ENCODE measurements around the gene DERL3. TPM values are rescaled to one million over a fixed set of nuclear protein-coding genes. Genes with fewer than 3 reads are reported as not detected.

The DERL3 gene
- 1 to 10 TPM in 1 of 2 donors, under 1 TPM in 1; 0.58 to 1.1 TPM for polyA plus RNA-seq

- no peak within 1 kb of the TSS for H3K27ac ChIP-seq (ENCODE audit: low read depth in 2 of 2, low read length in 1 of 2)
- H3K27me3 ChIP-seq (ENCODE audit: control insufficient read depth in 1 of 2, insufficient read depth in 2 of 2, low read length in 2 of 2): no peaks in the 10 kb centered on the region
- H3K36me3 ChIP-seq (ENCODE audit: control insufficient read depth in 2 of 2, insufficient read depth in 2 of 2, low read length in 1 of 2): peaks cover 11 to 15% of the 10 kb centered on the region in 2 donors
- H3K9me3 ChIP-seq (ENCODE audit: control insufficient read depth in 2 of 2, insufficient read depth in 1 of 2, low read depth in 1 of 2, low read length in 1 of 2): no peaks in the 10 kb centered on the region
- peaks cover 0 to 6% of the 10 kb centered on the region in 2 donors for H3K4me1 ChIP-seq (ENCODE audit: control insufficient read depth in 2 of 2, insufficient read depth in 2 of 2, low read length in 1 of 2)
- WGBS, 2 donors: 3 to 6% methylated on average over 62 to 70 of the region's 70 CpGs
- peak within 1 kb of the TSS in 1 of 2 donors; percentile 46 for H3K4me3 ChIP-seq (ENCODE audit: low read depth in 1 of 2, low read length in 2 of 2)
Observed at GRCh38 chr22:23838681-23839468, at the start of gene DERL3. Gene DERL3 (minus strand): TSS chr22:23839006. CDS start chr22:23838987, 19 bp downstream.

GRCh38 chr22:23884140-23884539 lies 45.3 kb upstream of the DERL3 start:
- no peaks in the 10 kb centered on the region for H3K27me3 ChIP-seq (ENCODE audit: control insufficient read depth in 1 of 2, insufficient read depth in 2 of 2, low read length in 2 of 2)
- H3K4me3 ChIP-seq (ENCODE audit: low read depth in 1 of 2, low read length in 2 of 2): no peak overlapping the region
- 94 to 95% methylated on average over 9 of the region's 9 CpGs for WGBS, 2 donors
- no peaks in the 10 kb centered on the region for H3K9me3 ChIP-seq (ENCODE audit: control insufficient read depth in 2 of 2, insufficient read depth in 1 of 2, low read depth in 1 of 2, low read length in 1 of 2)
- no peaks in the 10 kb centered on the region for H3K36me3 ChIP-seq (ENCODE audit: control insufficient read depth in 2 of 2, insufficient read depth in 2 of 2, low read length in 1 of 2)
- H3K4me1 ChIP-seq (ENCODE audit: control insufficient read depth in 2 of 2, insufficient read depth in 2 of 2, low read length in 1 of 2): no peaks in the 10 kb centered on the region
- no peak overlapping the region for H3K27ac ChIP-seq (ENCODE audit: low read depth in 2 of 2, low read length in 1 of 2)

DNA sequence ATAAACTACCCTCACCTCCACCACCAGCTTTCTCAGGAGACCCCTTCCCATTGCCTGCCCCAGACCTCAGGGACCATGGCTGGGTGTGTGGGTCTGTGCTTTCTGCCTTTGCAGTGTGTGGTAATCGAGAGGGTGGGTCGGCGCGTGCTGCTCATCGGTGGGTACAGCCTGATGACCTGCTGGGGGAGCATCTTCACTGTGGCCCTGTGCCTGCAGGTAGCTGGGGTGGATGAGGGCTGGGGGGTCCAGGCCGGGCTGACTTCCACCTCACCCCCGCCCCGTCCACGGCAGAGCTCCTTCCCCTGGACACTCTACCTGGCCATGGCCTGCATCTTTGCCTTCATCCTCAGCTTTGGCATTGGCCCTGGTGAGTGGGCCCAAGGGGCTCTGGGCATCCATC lies 44.9 kb upstream of the DERL3 start:
- Histone ChIP-seq H3K36me3 (ENCODE audit: control insufficient read depth in 2 of 2, insufficient read depth in 2 of 2, low read length in 1 of 2) (no peaks in the 10 kb centered on the region), H3K4me1 (ENCODE audit: control insufficient read depth in 2 of 2, insufficient read depth in 2 of 2, low read length in 1 of 2) (no peaks in the 10 kb centered on the region), H3K9me3 (ENCODE audit: control insufficient read depth in 2 of 2, insufficient read depth in 1 of 2, low read depth in 1 of 2, low read length in 1 of 2) (no peaks in the 10 kb centered on the region), H3K27ac (ENCODE audit: low read depth in 2 of 2, low read length in 1 of 2) (no peak overlapping the region), H3K4me3 (ENCODE audit: low read depth in 1 of 2, low read length in 2 of 2) (no peak overlapping the region), H3K27me3 (ENCODE audit: control insufficient read depth in 1 of 2, insufficient read depth in 2 of 2, low read length in 2 of 2) (no peaks in the 10 kb centered on the region)
- WGBS, 2 donors: 96% methylated on average over 9 of the region's 9 CpGs

- 61 to 77% methylated on average over 20 of the region's 20 CpGs for WGBS, 2 donors
- no peak overlapping the region for H3K27ac ChIP-seq (ENCODE audit: low read depth in 2 of 2, low read length in 1 of 2)
- H3K27me3 ChIP-seq (ENCODE audit: control insufficient read depth in 1 of 2, insufficient read depth in 2 of 2, low read length in 2 of 2): no peaks in the 10 kb centered on the region
- H3K4me3 ChIP-seq (ENCODE audit: low read depth in 1 of 2, low read length in 2 of 2): peak overlapping the region in 1 of 2 donors; percentile 18
- peaks cover 0 to 3% of the 10 kb centered on the region in 2 donors for H3K36me3 ChIP-seq (ENCODE audit: control insufficient read depth in 2 of 2, insufficient read depth in 2 of 2, low read length in 1 of 2)
- no peaks in the 10 kb centered on the region for H3K4me1 ChIP-seq (ENCODE audit: control insufficient read depth in 2 of 2, insufficient read depth in 2 of 2, low read length in 1 of 2)
- no peaks in the 10 kb centered on the region for H3K9me3 ChIP-seq (ENCODE audit: control insufficient read depth in 2 of 2, insufficient read depth in 1 of 2, low read depth in 1 of 2, low read length in 1 of 2)
Observed at GRCh38 chr22:23882370-23882769, 43.6 kb upstream of the DERL3 start.

DNA sequence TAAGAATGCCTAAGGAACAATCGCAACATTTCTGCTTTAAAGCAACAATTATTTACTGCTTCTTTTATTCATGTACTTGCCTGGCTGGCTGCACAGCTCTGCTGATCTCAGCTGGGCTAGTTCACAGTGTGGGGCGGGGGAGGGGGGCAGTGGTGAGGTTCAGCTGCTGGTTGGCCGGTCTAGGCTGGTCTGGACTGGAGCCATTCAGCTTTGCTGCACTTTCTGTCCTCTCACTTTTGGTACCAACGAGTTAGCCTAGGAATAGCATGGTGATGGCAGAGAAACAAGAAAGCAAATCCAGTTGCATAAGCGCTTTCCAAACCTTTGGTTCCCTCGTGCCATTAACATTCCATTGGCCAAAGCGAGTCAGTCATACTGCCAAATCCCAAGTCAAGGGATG lies 39.4 kb upstream of the DERL3 start:
- 87% methylated on average over 7 of the region's 7 CpGs for WGBS, 2 donors
- Histone ChIP-seq H3K4me1 (ENCODE audit: control insufficient read depth in 2 of 2, insufficient read depth in 2 of 2, low read length in 1 of 2) (no peaks in the 10 kb centered on the region), H3K27me3 (ENCODE audit: control insufficient read depth in 1 of 2, insufficient read depth in 2 of 2, low read length in 2 of 2) (no peaks in the 10 kb centered on the region), H3K9me3 (ENCODE audit: control insufficient read depth in 2 of 2, insufficient read depth in 1 of 2, low read depth in 1 of 2, low read length in 1 of 2) (no peaks in the 10 kb centered on the region), H3K36me3 (ENCODE audit: control insufficient read depth in 2 of 2, insufficient read depth in 2 of 2, low read length in 1 of 2) (peaks cover 0 to 12% of the 10 kb centered on the region in 2 donors), H3K27ac (ENCODE audit: low read depth in 2 of 2, low read length in 1 of 2) (no peak overlapping the region), H3K4me3 (ENCODE audit: low read depth in 1 of 2, low read length in 2 of 2) (no peak overlapping the region)

GRCh38 chr22:23877566-23877965 lies 38.8 kb upstream of the DERL3 start:
- no peak overlapping the region for H3K4me3 ChIP-seq (ENCODE audit: low read depth in 1 of 2, low read length in 2 of 2)
- H3K27ac ChIP-seq (ENCODE audit: low read depth in 2 of 2, low read length in 1 of 2): no peak overlapping the region
- no peaks in the 10 kb centered on the region for H3K27me3 ChIP-seq (ENCODE audit: control insufficient read depth in 1 of 2, insufficient read depth in 2 of 2, low read length in 2 of 2)
- H3K4me1 ChIP-seq (ENCODE audit: control insufficient read depth in 2 of 2, insufficient read depth in 2 of 2, low read length in 1 of 2): no peaks in the 10 kb centered on the region
- no peaks in the 10 kb centered on the region for H3K9me3 ChIP-seq (ENCODE audit: control insufficient read depth in 2 of 2, insufficient read depth in 1 of 2, low read depth in 1 of 2, low read length in 1 of 2)
- peaks cover 0 to 12% of the 10 kb centered on the region in 2 donors for H3K36me3 ChIP-seq (ENCODE audit: control insufficient read depth in 2 of 2, insufficient read depth in 2 of 2, low read length in 1 of 2)
- 96% methylated on average over 8 of the region's 8 CpGs for WGBS, 2 donors

DNA sequence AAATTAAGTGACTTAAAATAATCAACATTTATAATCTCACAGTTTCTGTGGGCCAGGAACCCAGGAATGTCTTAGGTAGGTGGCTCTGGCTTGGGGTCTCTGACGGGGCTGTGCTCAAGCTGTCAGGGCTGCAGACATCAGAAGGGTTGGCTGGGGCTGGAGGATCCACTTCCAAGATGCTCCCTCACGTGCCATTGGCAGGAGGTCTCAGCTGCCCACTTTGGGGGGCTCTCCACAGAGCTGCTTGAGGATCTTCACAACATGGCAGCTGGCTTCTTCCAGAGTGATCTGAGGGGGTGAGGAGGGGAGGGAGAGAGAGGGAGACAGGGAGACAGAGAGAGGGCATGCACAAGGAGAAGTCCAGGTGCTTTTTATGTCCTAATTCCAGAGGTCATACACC lies 37.0 kb upstream of the DERL3 start:
- Histone ChIP-seq H3K27ac (ENCODE audit: low read depth in 2 of 2, low read length in 1 of 2) (no peak overlapping the region), H3K9me3 (ENCODE audit: control insufficient read depth in 2 of 2, insufficient read depth in 1 of 2, low read depth in 1 of 2, low read length in 1 of 2) (no peaks in the 10 kb centered on the region), H3K36me3 (ENCODE audit: control insufficient read depth in 2 of 2, insufficient read depth in 2 of 2, low read length in 1 of 2) (peaks cover 0 to 12% of the 10 kb centered on the region in 2 donors), H3K27me3 (ENCODE audit: control insufficient read depth in 1 of 2, insufficient read depth in 2 of 2, low read length in 2 of 2) (no peaks in the 10 kb centered on the region), H3K4me1 (ENCODE audit: control insufficient read depth in 2 of 2, insufficient read depth in 2 of 2, low read length in 1 of 2) (no peaks in the 10 kb centered on the region), H3K4me3 (ENCODE audit: low read depth in 1 of 2, low read length in 2 of 2) (no peak overlapping the region)
- 87 to 90% methylated on average over 2 of the region's 2 CpGs for WGBS, 2 donors

DNA sequence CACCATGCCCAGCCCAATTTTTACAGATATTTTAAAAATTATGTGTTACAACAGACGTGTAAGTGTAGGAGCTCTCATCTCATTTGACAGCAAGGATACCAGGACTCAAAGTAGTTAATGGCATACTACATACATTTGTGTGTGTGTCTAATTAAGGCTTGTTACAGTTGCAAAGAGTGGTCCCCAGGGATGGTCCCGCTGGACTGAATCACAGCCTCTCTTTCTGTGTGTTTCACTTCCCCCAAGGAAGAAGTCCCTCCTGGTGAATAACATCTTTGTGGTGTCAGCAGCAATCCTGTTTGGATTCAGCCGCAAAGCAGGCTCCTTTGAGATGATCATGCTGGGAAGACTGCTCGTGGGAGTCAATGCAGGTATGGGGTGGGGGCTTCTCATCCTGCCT lies 36.1 kb upstream of the DERL3 start:
- Histone ChIP-seq H3K9me3 (ENCODE audit: control insufficient read depth in 2 of 2, insufficient read depth in 1 of 2, low read depth in 1 of 2, low read length in 1 of 2) (no peaks in the 10 kb centered on the region), H3K4me1 (ENCODE audit: control insufficient read depth in 2 of 2, insufficient read depth in 2 of 2, low read length in 1 of 2) (no peaks in the 10 kb centered on the region), H3K27ac (ENCODE audit: low read depth in 2 of 2, low read length in 1 of 2) (no peak overlapping the region), H3K27me3 (ENCODE audit: control insufficient read depth in 1 of 2, insufficient read depth in 2 of 2, low read length in 2 of 2) (no peaks in the 10 kb centered on the region), H3K4me3 (ENCODE audit: low read depth in 1 of 2, low read length in 2 of 2) (no peak overlapping the region), H3K36me3 (ENCODE audit: control insufficient read depth in 2 of 2, insufficient read depth in 2 of 2, low read length in 1 of 2) (peaks cover 0 to 12% of the 10 kb centered on the region in 2 donors)
- WGBS, 2 donors: 89 to 92% methylated on average over 4 of the region's 4 CpGs

DNA sequence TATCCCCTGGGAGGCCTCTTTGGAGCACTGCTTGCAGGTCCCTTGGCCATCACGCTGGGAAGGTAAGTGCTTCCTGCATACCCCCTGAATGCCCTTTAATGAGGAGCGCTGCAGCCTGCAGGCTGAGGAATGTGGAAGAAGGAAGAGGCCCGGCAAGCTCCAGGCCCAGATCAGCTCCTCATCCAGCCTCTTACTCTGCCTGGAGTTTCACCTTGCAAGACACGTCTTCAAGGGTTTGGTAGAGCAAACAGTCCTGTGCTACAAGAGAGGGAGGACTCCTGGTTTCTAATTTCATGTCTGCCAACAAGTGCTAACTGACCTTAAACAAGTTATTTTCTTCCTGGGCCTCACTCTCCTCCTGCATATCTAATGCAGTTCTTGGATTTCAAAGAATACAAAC lies 29.8 kb upstream of the DERL3 start:
- H3K27ac ChIP-seq (ENCODE audit: low read depth in 2 of 2, low read length in 1 of 2): no peak overlapping the region

More for the DNA sequence above, 29.8 kb upstream of the DERL3 start:
- 93 to 96% methylated on average over 4 of the region's 4 CpGs for WGBS, 2 donors
- Histone ChIP-seq H3K4me1 (ENCODE audit: control insufficient read depth in 2 of 2, insufficient read depth in 2 of 2, low read length in 1 of 2) (no peaks in the 10 kb centered on the region), H3K4me3 (ENCODE audit: low read depth in 1 of 2, low read length in 2 of 2) (no peak overlapping the region), H3K27me3 (ENCODE audit: control insufficient read depth in 1 of 2, insufficient read depth in 2 of 2, low read length in 2 of 2) (no peaks in the 10 kb centered on the region), H3K9me3 (ENCODE audit: control insufficient read depth in 2 of 2, insufficient read depth in 1 of 2, low read depth in 1 of 2, low read length in 1 of 2) (no peaks in the 10 kb centered on the region), H3K36me3 (ENCODE audit: control insufficient read depth in 2 of 2, insufficient read depth in 2 of 2, low read length in 1 of 2) (no peaks in the 10 kb centered on the region)

Data from esophagus (tissue), 2 donors.